MM.1S (cell line): ENCODE data around the gene FES.

Source experiments
- DNase-seq: peaks from one replicate; pipeline ENCODE4 v3.0.0-alpha.2; 2015
- H2AFZ ChIP-seq: fragments of 300-600 bp; sonication (generic); 2 replicates; pipeline ENCODE4 v1.6.0; 2016; ENCODE audit warnings: antibody characterized with exemption, low read length
- H3F3A ChIP-seq: fragments of 300-600 bp; sonication (generic); 2 replicates; pipeline ENCODE4 v1.6.1; 2016; ENCODE audit warnings: mild to moderate bottlenecking, antibody characterized with exemption, low read length, moderate library complexity, mixed read lengths; ENCODE audit not compliant: insufficient read depth
- H3K27ac ChIP-seq: fragments of 300-600 bp; sonication (generic); 2 replicates; pipeline ENCODE4 v1.5.1; 2016; ENCODE audit warnings: mild to moderate bottlenecking, low read length
- H3K27me3 ChIP-seq: fragments of 300-600 bp; sonication (generic); replicated peaks from 2 replicates; pipeline ENCODE4 v1.6.0; 2016; ENCODE audit warnings: low read length; ENCODE audit not compliant: insufficient read depth
- H3K36me3 ChIP-seq: fragments of 300-600 bp; sonication (generic); replicated peaks from 2 replicates; pipeline ENCODE4 v1.6.1; 2016; ENCODE audit warnings: mild to moderate bottlenecking, low read length, mixed read lengths; ENCODE audit not compliant: insufficient read depth
- H3K4me1 ChIP-seq: fragments of 300-600 bp; sonication (generic); 2 replicates; pipeline ENCODE4 v1.6.1; 2016; ENCODE audit warnings: low read length, mixed read lengths
- H3K4me2 ChIP-seq: fragments of 300-600 bp; sonication (generic); 2 replicates; pipeline ENCODE4 v1.6.0; 2016; ENCODE audit warnings: low read depth, low read length
- H3K4me3 ChIP-seq: fragments of 300-600 bp; sonication (generic); 2 replicates; pipeline ENCODE4 v1.5.1; 2016; ENCODE audit warnings: low read length, mixed read lengths
- H3K79me2 ChIP-seq: fragments of 300-600 bp; sonication (generic); 2 replicates; pipeline ENCODE4 v1.6.1; 2016; ENCODE audit warnings: mixed run types, low read length, mixed read lengths
- H3K9ac ChIP-seq: fragments of 300-600 bp; sonication (generic); 2 replicates; pipeline ENCODE4 v1.6.1; 2016; ENCODE audit warnings: low read length, mixed read lengths
- H3K9me2 ChIP-seq: fragments of 300-600 bp; sonication (generic); replicated peaks from 2 replicates; pipeline ENCODE4 v1.6.1; 2016; ENCODE audit warnings: mild to moderate bottlenecking, low read length, mixed read lengths; ENCODE audit not compliant: insufficient read depth
- H3K9me3 ChIP-seq: fragments of 300-600 bp; sonication (generic); replicated peaks from 2 replicates; pipeline ENCODE4 v1.6.1; 2016; ENCODE audit warnings: mild to moderate bottlenecking, low read length, mixed read lengths; ENCODE audit not compliant: insufficient read depth
- H4K20me1 ChIP-seq: fragments of 300-600 bp; sonication (generic); 2 replicates; pipeline ENCODE4 v1.6.1; 2016; ENCODE audit warnings: mild to moderate bottlenecking, low read length, moderate library complexity, mixed read lengths; ENCODE audit not compliant: insufficient read depth
- CTCF ChIP-seq: fragments of 300-600 bp; sonication (generic); IDR thresholded peaks from 2 replicates; pipeline ENCODE4 v1.5.1; 2016; ENCODE audit warnings: antibody characterized with exemption, low read length, mixed read lengths
- EZH2 ChIP-seq: fragments of 300-600 bp; sonication (generic); optimal IDR thresholded peaks from 2 replicates; pipeline ENCODE3; 2017; ENCODE audit warnings: low read depth, mild to moderate bottlenecking, antibody characterized with exemption, low read length, mixed read lengths
- EZH2phosphoT487 ChIP-seq: fragments of 300-600 bp; sonication (generic); IDR thresholded peaks from 2 replicates; pipeline ENCODE4 v1.6.1; 2018; ENCODE audit warnings: antibody characterized with exemption, low read length

The FES gene

DNA sequence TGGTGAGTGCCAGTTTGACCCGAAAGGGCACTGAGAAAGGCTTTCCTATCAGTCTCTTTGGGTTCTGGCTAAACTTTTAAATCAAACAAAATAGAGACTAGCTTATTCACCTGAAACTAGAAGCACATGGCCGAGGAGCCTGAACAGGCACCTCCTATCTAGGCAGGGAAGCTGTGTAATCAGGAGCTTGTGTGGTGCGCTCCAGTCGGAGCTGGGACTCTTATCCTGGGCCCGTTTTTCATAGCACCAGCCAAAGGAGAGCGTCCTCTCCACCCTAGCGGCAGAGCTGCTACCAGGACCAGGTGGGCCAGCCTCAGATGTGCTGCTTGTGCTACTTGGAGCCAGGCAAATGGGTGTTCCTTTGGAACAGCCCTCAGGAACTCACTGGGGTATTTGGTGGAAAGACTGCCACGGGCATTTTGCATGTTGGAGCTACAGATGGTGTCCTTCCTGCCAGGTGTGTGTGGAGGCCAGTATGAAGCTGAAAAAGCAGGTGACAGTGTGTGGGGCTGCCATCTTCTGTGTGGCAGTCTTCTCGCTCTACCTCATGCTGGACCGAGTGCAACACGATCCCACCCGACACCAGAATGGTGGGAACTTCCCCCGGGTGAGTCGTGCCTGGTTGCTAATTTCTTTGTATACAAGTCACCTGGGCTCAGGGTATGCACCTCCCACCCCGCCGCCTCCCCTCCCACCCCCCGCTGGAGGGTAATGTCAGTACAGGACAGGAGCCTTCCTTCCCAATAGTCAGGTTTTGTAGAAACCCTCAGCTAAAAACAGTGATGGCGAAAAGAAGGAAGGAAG lies 19.6 kb downstream of the FES start:
- H3K27ac ChIP-seq, result peak overlapping the region; percentile 77; the same call in 1 of the 2 replicates
- peaks cover 5% of the 10 kb centered on the region; the same call in 1 of the 2 replicates for H3K4me1 ChIP-seq
- peak; percentile 54 for DNase-seq
- H3K27me3 ChIP-seq, result no peaks in the 10 kb centered on the region
- H3K4me2 ChIP-seq, result peak overlapping the region; percentile 99
- H3K9ac ChIP-seq, result peak overlapping the region; percentile 73
- H4K20me1 ChIP-seq, result no peaks in the 10 kb centered on the region
- peaks cover 25% of the 10 kb centered on the region for H3K79me2 ChIP-seq
- peaks cover 21% of the 10 kb centered on the region for H3F3A ChIP-seq
- no peaks in the 10 kb centered on the region for H3K9me3 ChIP-seq
- 0 out of 2 replicates have a peak, but pooled peaks cover 8% of the 10 kb centered on the region for H3K36me3 ChIP-seq
- peak overlapping the region; percentile 87 for H3K4me3 ChIP-seq
- no peaks in the 10 kb centered on the region for H3K9me2 ChIP-seq
- peak overlapping the region; percentile 93 for H2AFZ ChIP-seq
- no peak for TF ChIP-seq EZH2
- TF ChIP-seq CTCF, result peak; percentile 35
- no peak for TF ChIP-seq EZH2phosphoT487

GRCh38 chr15:90904746-90905145 lies 20.4 kb downstream of the FES start:
- Histone ChIP-seq H3K27me3 (no peaks in the 10 kb centered on the region), H3K27ac (no peak overlapping the region), H2AFZ (no peak overlapping the region), H3K9me3 (no peaks in the 10 kb centered on the region), H3K36me3 (0 out of 2 replicates have a peak, but pooled peaks cover 8% of the 10 kb centered on the region), H3F3A (peaks cover 21% of the 10 kb centered on the region), H3K9me2 (no peaks in the 10 kb centered on the region), H4K20me1 (no peaks in the 10 kb centered on the region), H3K79me2 (peaks cover 25% of the 10 kb centered on the region), H3K9ac (no peak overlapping the region), H3K4me2 (no peak overlapping the region), H3K4me1 (peaks cover 5% of the 10 kb centered on the region; the same call in 1 of the 2 replicates), H3K4me3 (no peak overlapping the region)
- TF ChIP-seq EZH2 (no peak), EZH2phosphoT487 (no peak), CTCF (no peak)
- DNase-seq, result no peak

GRCh38 chr15:90905306-90906180 lies 21.2 kb downstream of the FES start:
- peaks cover 21% of the 10 kb centered on the region for H3F3A ChIP-seq
- H3K9me2 ChIP-seq, result no peaks in the 10 kb centered on the region
- H4K20me1 ChIP-seq, result no peaks in the 10 kb centered on the region
- H2AFZ ChIP-seq, result no peak overlapping the region
- H3K79me2 ChIP-seq, result peaks cover 25% of the 10 kb centered on the region
- DNase-seq, result no peak
- no peak for TF ChIP-seq CTCF
- no peak for TF ChIP-seq EZH2
- no peak for TF ChIP-seq EZH2phosphoT487
- H3K27me3 ChIP-seq, result no peaks in the 10 kb centered on the region
- peaks cover 5% of the 10 kb centered on the region; the same call in 1 of the 2 replicates for H3K4me1 ChIP-seq
- no peak overlapping the region for H3K9ac ChIP-seq
- no peak overlapping the region for H3K4me2 ChIP-seq
- 0 out of 2 replicates have a peak, but pooled peaks cover 8% of the 10 kb centered on the region for H3K36me3 ChIP-seq
- no peaks in the 10 kb centered on the region for H3K9me3 ChIP-seq
- H3K27ac ChIP-seq, result no peak overlapping the region
- H3K4me3 ChIP-seq, result no peak overlapping the region
